Stimulated activated CD8-positive, alpha-beta memory T cell treated with anti-CD3 and anti-CD28 coated beads, Interleukin-7, amount 100 ng/mL, for 24 hours (primary cell): ENCODE data around the gene COMMD7.

Experiments
- DNase-seq: peaks from one replicate; pipeline ENCODE4 v3.0.0-alpha.2; 2020; ENCODE audit warnings: low read depth

Gene COMMD7

GRCh38 chr20:32743237-32744112 is at the start of gene COMMD7:
COMMD7 (minus strand) TSS chr20:32743467; CDS start chr20:32743391, 76 bp downstream.
- peak; percentile 38 for DNase-seq

GRCh38 chr20:32792731-32793458 is 49.6 kb upstream of the COMMD7 start:
- DNase-seq, result no peak

GRCh38 chr20:32792316-32792715 is 49.0 kb upstream of the COMMD7 start:
- no peak for DNase-seq

GRCh38 chr20:32790751-32791057 is 47.4 kb upstream of the COMMD7 start:
- DNase-seq, result no peak

- DNase-seq, result peak; percentile 54
Observed at GRCh38 chr20:32789896-32790750, 46.9 kb upstream of the COMMD7 start.

- no peak for DNase-seq
Observed at GRCh38 chr20:32787168-32787567, 43.9 kb upstream of the COMMD7 start.

- DNase-seq, result no peak
Observed at GRCh38 chr20:32786059-32786760, 42.9 kb upstream of the COMMD7 start.

GRCh38 chr20:32784369-32785080 is 41.3 kb upstream of the COMMD7 start:
- no peak for DNase-seq

GRCh38 chr20:32780749-32781655 is 37.7 kb upstream of the COMMD7 start:
- no peak for DNase-seq

- DNase-seq, result no peak
Observed at GRCh38 chr20:32780278-32780677, 37.0 kb upstream of the COMMD7 start.

- no peak for DNase-seq
Observed at GRCh38 chr20:32779500-32780211, 36.4 kb upstream of the COMMD7 start.

- DNase-seq, result no peak
Observed at GRCh38 chr20:32777177-32777956, 34.1 kb upstream of the COMMD7 start.

- no peak for DNase-seq
Observed at GRCh38 chr20:32775336-32775991, 32.2 kb upstream of the COMMD7 start.

- no peak for DNase-seq
Observed at GRCh38 chr20:32773855-32774254, 30.6 kb upstream of the COMMD7 start.

GRCh38 chr20:32773223-32773622 is 30.0 kb upstream of the COMMD7 start:
- no peak for DNase-seq

GRCh38 chr20:32772046-32772445 is 28.8 kb upstream of the COMMD7 start:
- DNase-seq, result no peak

GRCh38 chr20:32767418-32768198 is 24.3 kb upstream of the COMMD7 start:
- DNase-seq, result no peak
